ENCODE measurements around the gene MATN1. TPM values are rescaled to one million over a fixed set of nuclear protein-coding genes. Genes with fewer than 3 reads are reported as not detected.

Gene MATN1
- polyA plus RNA-seq, 4 donors, result 0.03 to 0.32 TPM; not detected in 2

DNA sequence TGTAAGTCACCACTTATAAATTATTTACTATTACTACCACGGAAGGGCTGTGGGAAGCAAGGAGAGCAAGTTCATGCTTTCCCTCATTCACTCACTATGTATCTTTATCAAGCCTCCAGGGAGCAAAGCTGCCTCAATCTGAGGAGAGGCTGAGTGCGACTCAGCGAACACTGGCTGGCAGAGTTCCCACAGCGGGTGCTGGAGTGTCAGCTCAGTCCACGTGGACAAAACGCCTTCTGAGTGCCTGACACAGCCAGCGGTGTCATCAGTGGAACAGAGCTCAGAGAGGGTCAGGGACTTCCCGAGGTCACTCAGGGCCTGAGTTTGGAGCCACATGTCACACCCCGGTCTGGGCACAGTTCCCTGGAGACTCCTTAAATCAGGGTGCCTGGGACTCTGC, 16.9 kb downstream of the MATN1 start:
- DNase-seq, result no peak

DNA sequence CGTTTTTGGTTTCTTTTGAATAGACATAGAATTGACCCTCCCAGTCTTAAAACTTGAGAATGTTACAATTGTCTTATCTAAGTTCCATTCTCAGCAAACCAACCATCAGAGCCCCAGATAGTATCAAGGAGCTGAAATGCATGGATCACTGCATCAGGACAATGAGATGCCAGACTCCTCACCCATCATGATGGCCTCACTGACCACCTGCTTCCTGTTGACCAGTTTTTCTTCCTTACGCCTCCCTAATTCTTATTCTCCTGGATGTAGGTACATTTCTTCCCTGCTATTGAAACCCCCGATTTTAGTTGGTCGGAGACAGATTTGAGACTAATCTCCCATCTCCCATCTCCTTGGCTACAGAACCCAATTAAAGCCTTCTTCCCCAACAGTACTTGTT, 17.7 kb downstream of the MATN1 start:
- no peaks in the 10 kb centered on the region for H3K4me1 ChIP-seq (ENCODE audit: control insufficient read depth in 3 of 3, insufficient read depth in 2 of 3, low read depth in 1 of 3, low read length in 2 of 3)
- no peaks in the 10 kb centered on the region for H3K36me3 ChIP-seq (ENCODE audit: control insufficient read depth in 3 of 3, insufficient read depth in 2 of 3, low read depth in 1 of 3, low read length in 3 of 3)
- no peak overlapping the region for H3K4me3 ChIP-seq (ENCODE audit: low read depth in 1 of 3, low read length in 3 of 3)
- H3K27ac ChIP-seq (ENCODE audit: low read depth in 1 of 3, low read length in 2 of 3), result no peak overlapping the region
- DNase-seq (no peak), FAIRE-seq (no peak)
- 61 to 74% (median 65%) methylated on average over 4 of the region's 4 CpGs for WGBS, 3 donors
- peaks cover 0 to 10% (median 0%) of the 10 kb centered on the region in 3 donors for H3K27me3 ChIP-seq (ENCODE audit: control insufficient read depth in 3 of 3, insufficient read depth in 3 of 3, low read length in 3 of 3)
- H3K9me3 ChIP-seq (ENCODE audit: control insufficient read depth in 2 of 2, insufficient read depth in 1 of 2, low read depth in 1 of 2, low read length in 1 of 2), result no peaks in the 10 kb centered on the region

More for the DNA sequence above, 16.9 kb downstream of the MATN1 start:
- Histone ChIP-seq H3K27ac (ENCODE audit: low read depth in 1 of 3, low read length in 2 of 3) (no peak overlapping the region), H3K9me3 (ENCODE audit: control insufficient read depth in 2 of 2, insufficient read depth in 1 of 2, low read depth in 1 of 2, low read length in 1 of 2) (no peaks in the 10 kb centered on the region), H3K36me3 (ENCODE audit: control insufficient read depth in 3 of 3, insufficient read depth in 2 of 3, low read depth in 1 of 3, low read length in 3 of 3) (no peaks in the 10 kb centered on the region), H3K27me3 (ENCODE audit: control insufficient read depth in 3 of 3, insufficient read depth in 3 of 3, low read length in 3 of 3) (peaks cover 0 to 10% (median 0%) of the 10 kb centered on the region in 3 donors), H3K4me1 (ENCODE audit: control insufficient read depth in 3 of 3, insufficient read depth in 2 of 3, low read depth in 1 of 3, low read length in 2 of 3) (no peaks in the 10 kb centered on the region), H3K4me3 (ENCODE audit: low read depth in 1 of 3, low read length in 3 of 3) (no peak overlapping the region)
- FAIRE-seq, result no peak
- 14 to 31% (median 28%) methylated on average over 9 of the region's 9 CpGs for WGBS, 3 donors

DNA sequence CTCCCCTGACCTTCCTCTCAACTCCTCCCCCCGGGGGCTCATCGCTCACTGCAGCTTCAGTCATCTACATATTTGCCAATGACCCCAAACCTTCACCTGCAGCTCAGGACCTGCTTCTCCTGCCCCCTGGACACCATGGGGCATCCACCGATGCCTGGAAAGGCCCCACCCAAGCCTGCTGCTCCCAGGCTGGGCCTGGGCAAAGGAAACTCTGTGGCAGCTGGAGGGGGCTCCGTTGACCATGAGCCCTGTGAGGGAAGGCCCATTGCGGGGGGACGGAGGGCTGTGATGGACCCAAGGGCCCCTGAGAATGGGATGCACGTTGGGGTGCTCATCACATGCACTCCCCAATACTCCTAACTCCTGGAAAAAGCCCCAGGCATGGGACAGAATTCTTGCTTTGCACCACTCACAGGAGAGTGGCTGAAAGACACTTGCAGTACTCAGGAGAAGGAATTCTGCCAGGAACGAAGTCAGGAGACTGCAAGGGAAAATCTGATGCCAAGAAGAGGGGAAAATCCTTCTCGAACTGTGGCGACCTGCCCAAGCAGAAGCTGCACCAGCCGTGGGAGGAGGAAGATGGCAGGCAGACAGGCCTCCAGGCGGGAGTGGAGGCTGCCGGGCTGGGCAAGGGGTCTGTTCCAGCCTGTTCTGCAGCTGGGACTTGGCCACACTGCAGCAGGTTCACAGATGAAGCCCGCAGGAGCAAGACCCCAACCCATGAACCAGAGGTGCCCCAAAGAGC, 18.4 kb downstream of the MATN1 start:
- FAIRE-seq (no peak), DNase-seq (no peak)
- Histone ChIP-seq H3K36me3 (ENCODE audit: control insufficient read depth in 3 of 3, insufficient read depth in 2 of 3, low read depth in 1 of 3, low read length in 3 of 3) (no peaks in the 10 kb centered on the region), H3K9me3 (ENCODE audit: control insufficient read depth in 2 of 2, insufficient read depth in 1 of 2, low read depth in 1 of 2, low read length in 1 of 2) (no peaks in the 10 kb centered on the region), H3K4me3 (ENCODE audit: low read depth in 1 of 3, low read length in 3 of 3) (no peak overlapping the region), H3K27me3 (ENCODE audit: control insufficient read depth in 3 of 3, insufficient read depth in 3 of 3, low read length in 3 of 3) (peaks cover 0 to 10% (median 0%) of the 10 kb centered on the region in 3 donors), H3K27ac (ENCODE audit: low read depth in 1 of 3, low read length in 2 of 3) (no peak overlapping the region), H3K4me1 (ENCODE audit: control insufficient read depth in 3 of 3, insufficient read depth in 2 of 3, low read depth in 1 of 3, low read length in 2 of 3) (no peaks in the 10 kb centered on the region)
- WGBS, 3 donors, result 73 to 76% (median 73%) methylated on average over 12 to 14 of the region's 14 CpGs

DNA sequence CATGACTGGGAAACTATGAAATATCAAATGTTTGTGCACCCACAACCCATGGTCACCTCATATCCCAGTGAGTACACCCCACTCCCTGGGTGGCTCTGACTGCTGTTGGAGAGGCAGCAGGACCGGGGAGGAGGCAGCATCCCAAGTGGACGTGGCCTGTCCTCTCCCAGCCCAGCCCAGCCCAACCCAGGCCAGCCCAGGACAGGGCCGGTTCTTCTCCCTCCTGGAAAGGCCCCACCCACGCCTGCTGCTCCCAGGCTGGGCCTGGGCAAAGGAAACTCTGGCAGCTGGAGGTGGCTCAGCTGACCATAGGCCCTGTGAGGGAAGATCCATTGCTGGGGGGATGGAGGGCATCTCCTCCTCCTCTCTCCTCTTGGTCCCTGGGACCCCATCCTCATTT, 19.1 kb downstream of the MATN1 start:
- Histone ChIP-seq H3K4me1 (ENCODE audit: control insufficient read depth in 3 of 3, insufficient read depth in 2 of 3, low read depth in 1 of 3, low read length in 2 of 3) (no peaks in the 10 kb centered on the region), H3K36me3 (ENCODE audit: control insufficient read depth in 3 of 3, insufficient read depth in 2 of 3, low read depth in 1 of 3, low read length in 3 of 3) (no peaks in the 10 kb centered on the region), H3K27ac (ENCODE audit: low read depth in 1 of 3, low read length in 2 of 3) (no peak overlapping the region), H3K9me3 (ENCODE audit: control insufficient read depth in 2 of 2, insufficient read depth in 1 of 2, low read depth in 1 of 2, low read length in 1 of 2) (no peaks in the 10 kb centered on the region), H3K27me3 (ENCODE audit: control insufficient read depth in 3 of 3, insufficient read depth in 3 of 3, low read length in 3 of 3) (peaks cover 0 to 10% (median 0%) of the 10 kb centered on the region in 3 donors), H3K4me3 (ENCODE audit: low read depth in 1 of 3, low read length in 3 of 3) (no peak overlapping the region)
- DNase-seq (no peak), FAIRE-seq (no peak)
- 44 to 51% (median 44%) methylated on average over 3 to 4 of the region's 4 CpGs for WGBS, 3 donors

DNA sequence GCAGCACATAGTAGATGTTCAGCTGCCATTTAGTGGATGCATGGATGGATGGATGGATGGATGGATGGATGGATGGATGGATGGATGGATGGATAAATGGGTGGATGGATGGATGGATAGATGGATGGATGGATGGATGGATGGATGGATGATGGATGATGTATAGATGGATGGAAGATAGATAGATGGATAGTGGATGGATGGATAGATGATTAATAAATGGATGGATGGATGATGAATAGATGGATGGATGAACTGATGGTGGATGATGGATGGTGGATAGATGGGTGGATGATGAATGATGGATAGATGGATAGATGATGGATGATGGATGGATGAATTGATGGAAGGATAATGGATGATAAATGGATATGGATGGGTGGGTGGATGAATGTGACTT, 20.6 kb downstream of the MATN1 start:
- Histone ChIP-seq H3K4me3 (ENCODE audit: low read depth in 1 of 3, low read length in 3 of 3) (no peak overlapping the region), H3K27me3 (ENCODE audit: control insufficient read depth in 3 of 3, insufficient read depth in 3 of 3, low read length in 3 of 3) (peaks cover 0 to 8% (median 0%) of the 10 kb centered on the region in 3 donors), H3K9me3 (ENCODE audit: control insufficient read depth in 2 of 2, insufficient read depth in 1 of 2, low read depth in 1 of 2, low read length in 1 of 2) (no peaks in the 10 kb centered on the region), H3K4me1 (ENCODE audit: control insufficient read depth in 3 of 3, insufficient read depth in 2 of 3, low read depth in 1 of 3, low read length in 2 of 3) (no peaks in the 10 kb centered on the region), H3K36me3 (ENCODE audit: control insufficient read depth in 3 of 3, insufficient read depth in 2 of 3, low read depth in 1 of 3, low read length in 3 of 3) (no peaks in the 10 kb centered on the region), H3K27ac (ENCODE audit: low read depth in 1 of 3, low read length in 2 of 3) (no peak overlapping the region)
- no peak for FAIRE-seq
- no peak for DNase-seq

DNA sequence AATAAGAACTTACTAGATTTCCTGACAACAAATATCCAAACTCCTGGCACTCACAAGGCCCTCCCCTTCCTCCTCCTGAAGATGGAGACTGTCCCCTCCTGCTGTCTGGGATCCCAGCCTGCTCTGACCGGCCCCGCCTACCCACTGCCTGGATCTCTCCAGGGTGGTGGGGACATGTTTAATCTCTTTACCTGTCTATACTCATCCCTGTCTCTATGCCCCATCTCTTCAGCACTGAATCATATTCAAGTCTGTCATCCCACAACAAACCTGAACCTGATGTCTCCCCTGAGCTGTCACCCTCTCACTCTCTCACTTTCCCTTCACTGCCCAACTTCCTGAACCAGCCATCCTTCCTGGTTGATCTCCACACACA, 22.1 kb downstream of the MATN1 start:
- no peaks in the 10 kb centered on the region for H3K4me1 ChIP-seq (ENCODE audit: control insufficient read depth in 3 of 3, insufficient read depth in 2 of 3, low read depth in 1 of 3, low read length in 2 of 3)
- no peak overlapping the region for H3K27ac ChIP-seq (ENCODE audit: low read depth in 1 of 3, low read length in 2 of 3)
- H3K9me3 ChIP-seq (ENCODE audit: control insufficient read depth in 2 of 2, insufficient read depth in 1 of 2, low read depth in 1 of 2, low read length in 1 of 2), result peaks cover 0 to 2% of the 10 kb centered on the region in 2 donors
- DNase-seq (no peak), FAIRE-seq (no peak)
- no peaks in the 10 kb centered on the region for H3K27me3 ChIP-seq (ENCODE audit: control insufficient read depth in 3 of 3, insufficient read depth in 3 of 3, low read length in 3 of 3)
- WGBS, 3 donors, result 59 to 85% (median 68%) methylated on average over 2 of the region's 2 CpGs
- no peak overlapping the region for H3K4me3 ChIP-seq (ENCODE audit: low read depth in 1 of 3, low read length in 3 of 3)
- no peaks in the 10 kb centered on the region for H3K36me3 ChIP-seq (ENCODE audit: control insufficient read depth in 3 of 3, insufficient read depth in 2 of 3, low read depth in 1 of 3, low read length in 3 of 3)

DNA sequence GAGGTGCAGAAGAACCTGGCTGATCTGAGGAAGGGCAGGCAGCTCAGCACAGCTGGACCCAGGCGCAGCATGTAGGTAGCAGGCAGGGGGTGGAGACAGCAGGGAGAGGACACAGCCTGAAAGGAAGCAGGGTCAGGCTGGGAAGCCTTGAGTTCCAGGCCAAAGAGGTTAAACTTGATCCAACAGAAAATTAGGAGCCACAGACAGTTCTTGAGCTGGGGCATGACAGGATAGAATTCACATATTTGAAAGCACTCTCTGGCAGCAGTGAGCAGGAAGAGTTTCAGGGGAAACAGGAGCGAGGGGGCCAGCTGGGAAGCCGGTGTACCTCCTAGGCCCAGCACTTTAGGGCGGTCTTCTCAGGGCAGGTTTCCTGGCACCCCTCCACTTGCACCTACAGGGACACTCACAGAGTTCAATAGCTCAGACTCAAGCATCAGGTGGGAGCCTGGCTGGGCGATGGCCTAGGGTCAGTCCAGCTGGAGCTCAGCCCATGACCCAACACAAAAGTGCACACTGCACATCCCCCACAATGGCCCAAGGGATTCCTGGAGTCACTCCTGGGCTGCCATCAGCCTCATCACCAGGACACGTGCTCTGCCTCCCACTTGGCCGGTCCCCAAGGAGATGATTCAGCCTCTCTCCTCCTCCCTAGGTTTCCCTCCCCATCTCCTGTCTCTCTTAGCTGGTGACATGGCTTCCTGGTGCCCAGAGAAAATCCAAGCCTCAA, 22.7 kb downstream of the MATN1 start:
- DNase-seq (no peak), FAIRE-seq (no peak)
- Histone ChIP-seq H3K27me3 (ENCODE audit: control insufficient read depth in 3 of 3, insufficient read depth in 3 of 3, low read length in 3 of 3) (no peaks in the 10 kb centered on the region), H3K4me3 (ENCODE audit: low read depth in 1 of 3, low read length in 3 of 3) (no peak overlapping the region), H3K36me3 (ENCODE audit: control insufficient read depth in 3 of 3, insufficient read depth in 2 of 3, low read depth in 1 of 3, low read length in 3 of 3) (no peaks in the 10 kb centered on the region), H3K4me1 (ENCODE audit: control insufficient read depth in 3 of 3, insufficient read depth in 2 of 3, low read depth in 1 of 3, low read length in 2 of 3) (no peaks in the 10 kb centered on the region), H3K27ac (ENCODE audit: low read depth in 1 of 3, low read length in 2 of 3) (no peak overlapping the region), H3K9me3 (ENCODE audit: control insufficient read depth in 2 of 2, insufficient read depth in 1 of 2, low read depth in 1 of 2, low read length in 1 of 2) (peaks cover 0 to 2% of the 10 kb centered on the region in 2 donors)
- WGBS, 3 donors, result 66 to 72% (median 69%) methylated on average over 7 of the region's 7 CpGs

DNA sequence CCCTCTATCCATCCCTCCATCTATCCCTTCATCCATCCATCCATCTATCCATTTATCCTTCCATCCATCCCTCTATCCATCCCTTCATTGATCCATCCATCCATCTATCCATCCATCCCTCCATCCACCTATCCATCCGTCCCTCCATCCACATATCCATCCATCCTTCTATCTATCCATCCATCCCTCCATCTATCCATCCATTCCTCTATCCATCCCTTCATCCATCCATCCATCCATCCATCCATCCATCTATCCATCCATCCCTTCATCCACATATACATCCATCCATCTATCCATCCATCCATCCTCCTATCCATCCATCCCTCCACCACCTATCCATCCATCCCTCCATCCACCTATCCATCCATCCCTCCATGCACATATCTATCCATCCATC, 23.6 kb downstream of the MATN1 start:
- Histone ChIP-seq H3K27me3 (ENCODE audit: control insufficient read depth in 3 of 3, insufficient read depth in 3 of 3, low read length in 3 of 3) (peaks cover 0 to under 1% (median 0%) of the 10 kb centered on the region in 3 donors), H3K27ac (ENCODE audit: low read depth in 1 of 3, low read length in 2 of 3) (no peak overlapping the region), H3K4me1 (ENCODE audit: control insufficient read depth in 3 of 3, insufficient read depth in 2 of 3, low read depth in 1 of 3, low read length in 2 of 3) (no peaks in the 10 kb centered on the region), H3K9me3 (ENCODE audit: control insufficient read depth in 2 of 2, insufficient read depth in 1 of 2, low read depth in 1 of 2, low read length in 1 of 2) (peaks cover 0 to 2% of the 10 kb centered on the region in 2 donors), H3K36me3 (ENCODE audit: control insufficient read depth in 3 of 3, insufficient read depth in 2 of 3, low read depth in 1 of 3, low read length in 3 of 3) (no peaks in the 10 kb centered on the region), H3K4me3 (ENCODE audit: low read depth in 1 of 3, low read length in 3 of 3) (no peak overlapping the region)
- WGBS, 3 donors, result 74 to 89% (median 87%) methylated on average over 1 of the region's 1 CpG
- DNase-seq (no peak), FAIRE-seq (no peak)

Measured in small intestine (tissue), 7 donors.